GM03348 (cell line): Measurements from ENCODE around the gene ACSL3.

ENCODE experiments used
- DNase-seq: peaks from one replicate; pipeline ENCODE4 v3.0.0; 2012; ENCODE audit warnings: low spot score

Gene ACSL3

DNA sequence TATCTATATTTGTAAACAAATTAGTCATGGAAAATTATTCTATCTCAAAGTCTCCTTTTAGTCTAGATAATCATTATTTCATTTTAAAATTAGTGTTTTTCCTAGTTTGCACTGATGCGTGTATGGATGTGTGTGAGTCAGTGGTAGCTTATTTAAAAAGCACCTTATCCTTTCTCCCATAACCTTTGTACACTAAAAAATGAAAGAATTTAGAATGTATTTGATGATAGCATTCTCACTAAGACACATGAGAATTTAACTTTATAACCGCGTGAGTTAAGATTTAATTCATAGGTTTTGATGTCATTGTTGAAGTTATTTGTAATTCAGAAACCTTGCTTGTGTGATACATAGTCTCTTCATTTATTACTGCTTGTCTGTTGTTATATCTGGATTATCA, 81.7 kb downstream of the ACSL3 start:
- no peak for DNase-seq

DNA sequence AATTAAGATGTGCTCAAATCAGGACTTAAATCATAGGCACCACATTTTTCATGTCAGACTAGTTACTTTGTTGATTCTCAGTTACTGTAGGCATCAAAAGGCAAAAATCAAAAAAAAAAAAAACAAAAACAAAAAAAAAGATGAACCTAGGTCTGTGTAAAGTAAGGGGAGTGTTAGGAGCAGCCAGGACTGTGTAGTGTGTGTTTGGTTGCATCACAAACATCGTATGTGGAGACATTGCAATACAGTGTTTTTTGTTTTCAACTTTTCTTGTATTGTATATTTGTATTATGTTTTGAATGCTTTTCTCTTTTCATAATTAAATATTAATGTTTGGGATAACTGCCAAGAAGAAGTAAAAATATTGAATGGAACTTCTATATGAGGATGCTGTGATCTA, 82.1 kb downstream of the ACSL3 start:
- no peak for DNase-seq

- peak; percentile 27 for DNase-seq
Observed at GRCh38 chr2:222943820-222944219, 83.0 kb downstream of the ACSL3 start.

DNA sequence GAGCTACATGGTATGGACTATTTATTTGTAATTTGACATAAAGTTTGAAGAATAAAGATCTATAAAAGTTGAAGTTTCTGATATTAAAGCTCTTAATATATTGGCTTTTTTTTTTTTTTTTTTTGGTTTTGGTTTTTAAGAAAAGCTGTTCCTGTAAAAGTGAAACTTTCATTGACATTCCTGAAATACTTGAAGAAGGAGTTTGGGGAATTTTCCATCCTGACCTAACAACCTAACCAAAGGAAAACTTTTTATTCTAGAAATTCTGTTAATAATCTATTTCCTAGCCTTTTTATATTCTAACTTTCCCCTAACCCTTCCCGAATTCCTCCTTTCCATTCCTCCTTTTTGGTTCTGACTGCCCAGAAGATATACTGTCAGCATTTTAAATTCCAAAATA, 83.7 kb downstream of the ACSL3 start:
- no peak for DNase-seq

- DNase-seq, result no peak
Observed at GRCh38 chr2:222944971-222945740, 84.3 kb downstream of the ACSL3 start.

GRCh38 chr2:222945887-222946286, 85.1 kb downstream of the ACSL3 start:
- DNase-seq, result no peak

DNA sequence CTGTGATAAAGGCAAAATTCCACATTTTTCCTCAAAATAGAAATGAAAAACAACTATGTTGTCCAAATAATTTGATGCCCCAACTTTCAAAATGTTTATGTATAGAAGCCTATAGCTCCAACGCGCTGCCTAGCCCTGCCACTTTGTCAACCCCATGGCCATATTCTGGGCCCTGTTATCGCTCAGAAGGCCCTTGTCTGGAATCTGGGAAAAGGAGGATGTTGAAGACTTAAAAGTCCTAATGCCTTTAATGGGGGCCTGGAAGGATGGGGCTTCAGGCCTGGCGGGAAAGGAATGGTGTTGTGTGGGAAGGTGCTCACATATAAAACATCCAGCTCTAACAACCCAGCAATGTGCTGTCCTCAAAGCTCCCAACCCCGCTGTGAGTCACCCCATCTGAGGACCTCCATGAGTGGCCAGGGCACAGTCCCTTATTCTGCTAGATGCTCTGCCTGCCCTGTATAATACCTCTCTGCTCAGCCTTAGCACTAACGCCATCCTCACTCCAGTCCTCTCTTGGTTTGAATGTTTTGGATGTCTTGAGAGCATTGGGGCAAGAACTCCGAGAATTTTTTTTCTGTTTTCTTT, 86.0 kb downstream of the ACSL3 start:
- no peak for DNase-seq

- DNase-seq, result no peak
Observed at GRCh38 chr2:222949073-222949472, 88.2 kb downstream of the ACSL3 start.

DNA sequence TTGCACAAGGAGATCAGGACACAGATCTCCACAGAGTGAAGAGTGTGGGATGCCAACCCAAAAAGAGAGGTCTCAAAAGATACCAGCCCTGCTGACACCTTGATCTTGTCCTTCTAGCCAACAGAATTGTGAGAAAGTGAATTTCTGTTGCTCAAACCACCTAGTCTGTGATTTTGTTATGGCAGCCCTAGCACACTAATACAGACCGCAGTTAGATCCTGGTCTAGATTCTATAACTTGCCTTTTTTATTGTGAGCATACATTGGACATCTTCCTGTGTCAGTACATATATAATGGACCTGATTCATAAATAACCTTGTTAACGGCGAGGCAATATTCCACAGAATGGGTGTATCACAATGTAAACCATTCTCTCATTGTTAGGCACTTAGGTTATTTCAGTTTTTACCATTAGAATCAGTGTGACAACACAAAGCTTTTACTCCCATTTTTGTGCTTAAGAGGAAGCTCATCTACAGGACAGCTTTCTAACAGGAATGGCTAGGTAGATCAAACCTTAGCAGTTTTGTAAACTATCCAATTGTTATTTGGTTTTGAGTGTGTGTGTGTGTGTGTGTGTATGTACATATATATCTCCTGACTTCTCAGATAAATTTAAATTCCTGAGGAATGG, 89.0 kb downstream of the ACSL3 start:
- no peak for DNase-seq

- DNase-seq, result peak; percentile 80
Observed at GRCh38 chr2:222950638-222951285, 89.9 kb downstream of the ACSL3 start.

GRCh38 chr2:222952204-222952603, 91.4 kb downstream of the ACSL3 start:
- DNase-seq, result no peak

DNA sequence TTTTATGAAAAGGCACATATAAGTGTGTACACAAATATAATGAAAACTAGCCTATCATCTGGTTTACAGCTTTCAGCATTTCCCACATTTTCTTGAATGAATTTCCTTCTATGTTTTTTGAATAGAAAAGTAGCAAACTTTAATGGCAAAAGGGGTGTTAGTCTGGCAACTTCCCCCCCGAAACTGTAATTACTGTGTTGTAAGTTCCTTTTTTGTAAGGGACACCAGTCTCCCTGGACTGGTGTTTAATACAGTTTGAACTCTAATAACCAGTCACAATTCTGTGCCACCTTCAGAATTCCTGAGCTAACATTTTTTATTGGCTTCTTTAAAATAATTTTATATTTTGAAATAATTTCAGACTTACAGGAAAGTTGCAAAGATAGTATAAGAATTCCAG, 94.2 kb downstream of the ACSL3 start:
- no peak for DNase-seq

DNA sequence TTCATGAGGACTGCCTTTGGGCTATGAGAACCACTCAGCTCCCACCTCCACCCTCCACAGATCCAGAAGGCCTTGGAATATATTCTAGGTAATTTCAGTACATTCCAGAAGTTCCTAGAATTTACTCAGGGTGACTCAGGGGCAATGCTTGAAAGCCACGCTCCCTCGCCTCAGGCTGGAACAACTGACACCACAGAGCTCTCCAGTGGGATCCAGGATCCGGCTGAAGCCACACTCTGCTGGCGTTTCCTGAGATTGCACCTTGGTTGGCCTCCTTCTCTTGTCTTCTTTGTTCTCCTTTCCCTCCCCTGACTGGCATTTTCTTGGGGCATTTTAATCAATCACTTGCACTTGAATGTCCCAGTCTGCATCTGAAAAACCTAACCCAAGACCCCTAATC, 98.5 kb downstream of the ACSL3 start:
- peak; percentile 90 for DNase-seq

GRCh38 chr2:222960126-222960525, 99.3 kb downstream of the ACSL3 start:
- peak; percentile 42 for DNase-seq

GRCh38 chr2:222963641-222964040, 102.8 kb downstream of the ACSL3 start:
- no peak for DNase-seq

DNA sequence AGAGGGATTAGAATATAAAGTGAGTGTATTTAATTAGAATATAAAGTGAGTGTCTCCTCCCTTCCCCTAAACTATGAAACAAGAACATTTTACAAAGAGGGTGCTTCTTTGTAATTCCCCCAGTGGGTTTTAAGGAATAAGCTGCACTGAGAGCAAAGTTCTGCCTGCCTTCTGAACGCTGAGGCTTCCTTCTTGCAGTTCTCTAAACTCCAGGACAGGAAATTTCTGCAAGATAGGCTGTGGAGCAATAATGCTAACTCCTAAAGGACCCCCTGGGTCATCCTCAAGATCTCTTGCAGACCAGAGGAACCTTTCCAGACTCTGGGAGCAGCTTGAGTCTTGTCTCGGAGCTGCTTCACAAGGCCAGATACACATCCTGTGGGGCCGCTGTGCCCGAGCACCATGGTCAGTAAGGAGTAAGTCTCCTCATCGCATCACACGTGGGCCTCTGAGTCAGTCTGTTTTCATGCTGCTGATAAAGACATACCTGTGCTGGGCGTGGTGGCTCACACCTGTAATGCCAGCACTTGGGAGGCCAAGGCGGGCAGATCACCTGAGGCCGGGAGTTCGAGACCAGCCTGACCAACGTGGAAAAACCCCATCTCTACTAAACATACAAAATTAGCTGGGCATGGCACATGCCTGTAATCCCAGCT, 103.7 kb downstream of the ACSL3 start:
- no peak for DNase-seq

- no peak for DNase-seq
Observed at GRCh38 chr2:222965555-222965954, 104.7 kb downstream of the ACSL3 start.

DNA sequence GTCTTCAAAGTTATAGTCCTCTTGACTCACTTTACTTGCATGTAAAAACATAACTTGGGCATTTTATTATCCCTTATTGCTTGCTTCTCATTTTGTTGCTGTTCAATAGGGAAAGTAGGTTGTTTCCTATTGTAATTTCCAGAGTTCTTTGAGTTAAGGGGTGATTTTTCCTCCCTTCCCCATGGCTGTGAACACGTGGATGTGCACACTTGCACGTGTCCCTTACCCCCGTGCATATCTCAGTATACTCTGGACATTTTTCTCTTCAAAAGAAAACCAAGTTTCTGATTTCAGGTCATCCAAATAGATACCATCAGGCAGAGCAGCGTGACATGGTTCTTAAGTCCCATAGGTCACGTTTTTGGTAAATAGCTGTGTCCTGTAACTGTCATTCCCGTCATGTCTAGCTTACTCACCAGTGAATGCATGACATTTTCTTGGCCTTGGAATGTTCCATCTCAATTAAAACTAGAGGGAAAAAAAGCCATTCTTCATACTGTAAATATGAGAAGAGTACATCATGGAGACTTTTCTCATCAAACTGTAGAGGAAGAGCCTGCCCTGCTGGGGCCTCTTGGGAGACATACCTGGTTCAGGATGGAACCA, 107.8 kb downstream of the ACSL3 start:
- no peak for DNase-seq

- DNase-seq, result peak; percentile 32
Observed at GRCh38 chr2:222969491-222969890, 108.7 kb downstream of the ACSL3 start.

- DNase-seq, result no peak
Observed at GRCh38 chr2:222972420-222972819, 111.6 kb downstream of the ACSL3 start.

- DNase-seq, result no peak
Observed at GRCh38 chr2:222973237-222973636, 112.4 kb downstream of the ACSL3 start.

GRCh38 chr2:222973733-222974132, 112.9 kb downstream of the ACSL3 start:
- no peak for DNase-seq
